ENCODE data around the gene KISS1. TPM values are rescaled to one million over a fixed set of nuclear protein-coding genes. Genes with fewer than 3 reads are reported as not detected.

Gene KISS1
- polyA plus RNA-seq, 1 donor (not counting 4 experiments of a cell fraction or from before 2014, with no cell fraction given), result not detected

GRCh38 chr1:204206121-204206520, 9.8 kb upstream of the KISS1 start:
- no peaks in the 10 kb centered on the region for H3K27me3 ChIP-seq (ENCODE audit: control insufficient read depth, extremely low read depth, insufficient read depth, low read length)
- H3K36me3 ChIP-seq (ENCODE audit: control insufficient read depth in 2 of 2, extremely low read depth in 1 of 2, insufficient read depth in 2 of 2, low read length in 2 of 2), result no peaks in the 10 kb centered on the region
- no peak overlapping the region for H3K27ac ChIP-seq (ENCODE audit: control insufficient read depth, insufficient read depth, low read length)
- no peak overlapping the region for H3K4me2 ChIP-seq (ENCODE audit: control insufficient read depth, extremely low read depth, insufficient read depth, low read depth, low read length)
- FAIRE-seq (no peak), DNase-seq (ENCODE audit: low read depth, low spot score) (no peak)
- H4K20me1 ChIP-seq (ENCODE audit: control insufficient read depth, extremely low read depth, insufficient read depth, low read length), result no peaks in the 10 kb centered on the region
- no peak overlapping the region for H3K4me3 ChIP-seq (ENCODE audit: control insufficient read depth in 2 of 3, extremely low read depth in 1 of 3, insufficient read depth in 2 of 3, low read depth in 1 of 3, low read length in 3 of 3)
- dilution Hi-C loops (cut with MboI; ENCODE audit: extremely low pct_ligation_motif_present, low sequenced_read_pairs), result no loop called here
- H3K9me3 ChIP-seq (ENCODE audit: control insufficient read depth, low read depth, low read length), result no peaks in the 10 kb centered on the region
- no peak overlapping the region for H3K9ac ChIP-seq (ENCODE audit: control insufficient read depth, extremely low read depth, insufficient read depth, low read length)
- peaks cover 3% of the 10 kb centered on the region for H3K4me1 ChIP-seq (ENCODE audit: control insufficient read depth, extremely low read depth, insufficient read depth, low read length)
- H3K79me2 ChIP-seq (ENCODE audit: control insufficient read depth, insufficient read depth, low read length), result no peaks in the 10 kb centered on the region
- TF ChIP-seq CTCF (optimal IDR thresholded peaks at IDR 0.05 in 1 of 3, IDR thresholded peaks at IDR 0.05 in 1 of 3, conservative IDR thresholded peaks at IDR 0.05 in 1 of 3; ENCODE audit: extremely low read depth in 1 of 3, insufficient read depth in 2 of 3, low read length in 3 of 3), result peak in 1 of 3 experiments; percentile 27
- TF ChIP-seq EZH2 (IDR thresholded peaks at IDR 0.05; ENCODE audit: low read length), result no peak
- no peak overlapping the region for H2AFZ ChIP-seq (ENCODE audit: control insufficient read depth, low read length)
- no peaks in the 10 kb centered on the region for H3K9me1 ChIP-seq (ENCODE audit: control insufficient read depth, extremely low read depth, insufficient read depth, low read length)

GRCh38 chr1:204205486-204205885, 9.2 kb upstream of the KISS1 start:
- Histone ChIP-seq H3K27ac (ENCODE audit: control insufficient read depth, insufficient read depth, low read length) (no peak overlapping the region), H3K4me3 (ENCODE audit: control insufficient read depth in 2 of 3, extremely low read depth in 1 of 3, insufficient read depth in 2 of 3, low read depth in 1 of 3, low read length in 3 of 3) (no peak overlapping the region), H3K9ac (ENCODE audit: control insufficient read depth, extremely low read depth, insufficient read depth, low read length) (no peak overlapping the region), H3K79me2 (ENCODE audit: control insufficient read depth, insufficient read depth, low read length) (no peaks in the 10 kb centered on the region), H3K36me3 (ENCODE audit: control insufficient read depth in 2 of 2, extremely low read depth in 1 of 2, insufficient read depth in 2 of 2, low read length in 2 of 2) (no peaks in the 10 kb centered on the region), H2AFZ (ENCODE audit: control insufficient read depth, low read length) (no peak overlapping the region), H3K9me3 (ENCODE audit: control insufficient read depth, low read depth, low read length) (no peaks in the 10 kb centered on the region), H3K4me1 (ENCODE audit: control insufficient read depth, extremely low read depth, insufficient read depth, low read length) (peaks cover 3% of the 10 kb centered on the region), H4K20me1 (ENCODE audit: control insufficient read depth, extremely low read depth, insufficient read depth, low read length) (no peaks in the 10 kb centered on the region), H3K4me2 (ENCODE audit: control insufficient read depth, extremely low read depth, insufficient read depth, low read depth, low read length) (no peak overlapping the region), H3K9me1 (ENCODE audit: control insufficient read depth, extremely low read depth, insufficient read depth, low read length) (no peaks in the 10 kb centered on the region), H3K27me3 (ENCODE audit: control insufficient read depth, extremely low read depth, insufficient read depth, low read length) (no peaks in the 10 kb centered on the region)
- FAIRE-seq (no peak), DNase-seq (ENCODE audit: low read depth, low spot score) (no peak)
- dilution Hi-C loops (cut with MboI; ENCODE audit: extremely low pct_ligation_motif_present, low sequenced_read_pairs), result no loop called here
- TF ChIP-seq EZH2 (IDR thresholded peaks at IDR 0.05; ENCODE audit: low read length) (no peak), CTCF (optimal IDR thresholded peaks at IDR 0.05 in 1 of 3, IDR thresholded peaks at IDR 0.05 in 1 of 3, conservative IDR thresholded peaks at IDR 0.05 in 1 of 3; ENCODE audit: extremely low read depth in 1 of 3, insufficient read depth in 2 of 3, low read length in 3 of 3) (no peak)
